Measurements from ENCODE around the gene ASPM.

ASPM gene

DNA sequence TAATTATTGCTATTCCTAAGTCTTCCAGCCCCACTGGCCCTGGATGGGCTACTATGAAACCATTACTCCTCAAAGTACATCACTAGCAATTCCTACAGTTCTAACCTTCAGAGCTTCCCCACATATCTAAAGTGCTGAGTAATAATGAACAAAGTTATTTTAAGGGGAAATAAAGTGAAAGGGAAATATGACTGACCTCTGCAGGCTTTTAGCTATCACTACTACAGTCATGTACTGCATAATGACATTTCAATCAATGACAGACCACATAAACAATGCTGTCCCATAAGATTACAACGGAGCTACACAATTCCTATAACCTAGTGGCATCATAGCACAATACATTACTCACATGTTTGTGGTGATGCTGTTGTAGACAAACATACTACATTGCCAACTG lies 32.5 kb upstream of the ASPM start (continued):
- no peak for TF ChIP-seq ZNF565 (CRISPR knock-in tag; conservative IDR thresholded peaks at IDR 0.05; ENCODE audit: low read depth)

DNA sequence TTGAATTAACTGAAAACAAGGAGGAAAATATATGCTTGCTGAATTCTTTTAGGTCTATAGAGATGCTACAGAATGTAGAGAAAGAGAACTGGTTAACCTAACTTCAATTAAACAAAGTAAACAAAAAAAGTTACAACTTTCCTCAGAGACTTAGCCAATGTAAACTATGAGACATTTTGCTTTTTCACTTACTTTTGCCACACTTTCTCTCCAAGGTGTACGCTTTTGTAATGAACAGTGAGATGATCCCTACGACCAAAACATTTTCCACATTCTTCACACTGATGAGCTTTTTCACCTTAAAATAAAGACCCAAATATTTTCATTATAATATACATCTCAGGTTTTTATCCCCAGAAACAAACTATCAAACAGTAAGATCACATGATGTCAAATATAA lies 28.3 kb upstream of the ASPM start:
- ATAC-seq = no peak
- TF ChIP-seq ZC3H10 (CRISPR knock-in tag; IDR thresholded peaks at IDR 0.05) = no peak
- TF ChIP-seq, protein P1, sequence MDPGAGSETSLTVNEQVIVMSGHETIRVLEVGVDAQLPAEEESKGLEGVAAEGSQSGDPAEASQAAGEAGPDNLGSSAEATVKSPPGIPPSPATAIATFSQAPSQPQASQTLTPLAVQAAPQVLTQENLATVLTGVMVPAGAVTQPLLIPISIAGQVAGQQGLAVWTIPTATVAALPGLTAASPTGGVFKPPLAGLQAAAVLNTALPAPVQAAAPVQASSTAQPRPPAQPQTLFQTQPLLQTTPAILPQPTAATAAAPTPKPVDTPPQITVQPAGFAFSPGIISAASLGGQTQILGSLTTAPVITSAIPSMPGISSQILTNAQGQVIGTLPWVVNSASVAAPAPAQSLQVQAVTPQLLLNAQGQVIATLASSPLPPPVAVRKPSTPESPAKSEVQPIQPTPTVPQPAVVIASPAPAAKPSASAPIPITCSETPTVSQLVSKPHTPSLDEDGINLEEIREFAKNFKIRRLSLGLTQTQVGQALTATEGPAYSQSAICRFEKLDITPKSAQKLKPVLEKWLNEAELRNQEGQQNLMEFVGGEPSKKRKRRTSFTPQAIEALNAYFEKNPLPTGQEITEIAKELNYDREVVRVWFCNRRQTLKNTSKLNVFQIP (CRISPR knock-in tag; IDR thresholded peaks at IDR 0.05; ENCODE audit: borderline replicate concordance, low read depth) = no peak
- TF ChIP-seq, protein P2, sequence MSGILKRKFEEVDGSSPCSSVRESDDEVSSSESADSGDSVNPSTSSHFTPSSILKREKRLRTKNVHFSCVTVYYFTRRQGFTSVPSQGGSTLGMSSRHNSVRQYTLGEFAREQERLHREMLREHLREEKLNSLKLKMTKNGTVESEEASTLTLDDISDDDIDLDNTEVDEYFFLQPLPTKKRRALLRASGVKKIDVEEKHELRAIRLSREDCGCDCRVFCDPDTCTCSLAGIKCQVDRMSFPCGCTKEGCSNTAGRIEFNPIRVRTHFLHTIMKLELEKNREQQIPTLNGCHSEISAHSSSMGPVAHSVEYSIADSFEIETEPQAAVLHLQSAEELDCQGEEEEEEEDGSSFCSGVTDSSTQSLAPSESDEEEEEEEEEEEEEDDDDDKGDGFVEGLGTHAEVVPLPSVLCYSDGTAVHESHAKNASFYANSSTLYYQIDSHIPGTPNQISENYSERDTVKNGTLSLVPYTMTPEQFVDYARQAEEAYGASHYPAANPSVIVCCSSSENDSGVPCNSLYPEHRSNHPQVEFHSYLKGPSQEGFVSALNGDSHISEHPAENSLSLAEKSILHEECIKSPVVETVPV (CRISPR knock-in tag; IDR thresholded peaks at IDR 0.05) = no peak

DNA sequence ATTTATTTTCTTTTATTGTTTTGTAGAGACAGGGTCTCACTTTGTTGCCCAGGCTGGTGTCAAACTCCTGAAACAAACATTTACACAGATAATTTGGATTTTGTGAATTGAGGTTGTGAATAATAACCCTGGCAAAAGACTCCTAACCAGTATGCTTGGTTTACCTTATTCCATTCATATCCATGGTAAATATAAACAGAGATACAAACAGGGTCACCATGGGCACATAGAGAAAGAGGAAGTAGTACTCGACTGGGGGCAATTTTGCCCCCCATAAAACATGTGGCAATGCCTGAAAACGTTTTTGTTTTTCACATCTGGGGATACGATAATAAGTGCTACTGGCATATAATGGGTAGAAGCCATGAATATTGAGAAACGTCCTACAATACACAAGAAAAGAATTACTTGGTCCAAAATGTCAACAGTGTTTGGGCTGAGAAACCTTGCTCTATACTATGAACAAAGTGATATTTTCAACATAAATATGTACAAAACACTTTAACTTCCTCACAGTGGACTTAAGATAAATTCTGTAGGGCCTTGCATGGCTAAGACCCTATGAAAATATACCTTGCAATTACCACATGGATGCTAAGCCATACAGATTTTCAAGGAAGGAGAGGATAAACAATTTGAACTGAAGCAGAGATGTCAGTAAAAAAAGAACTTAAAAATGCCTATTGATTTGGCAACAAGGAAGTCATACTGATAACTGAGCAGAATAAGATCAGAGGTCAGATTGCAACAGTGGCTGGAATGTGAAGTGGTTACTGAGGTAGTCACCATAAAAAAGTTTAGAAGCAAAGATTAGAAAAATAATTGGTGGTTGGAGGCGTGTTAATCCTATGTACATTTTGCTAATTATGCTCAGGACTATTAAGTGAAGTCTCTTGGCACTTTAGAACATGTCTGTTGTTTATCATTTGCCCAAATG lies 27.4 kb upstream of the ASPM start:
- ATAC-seq = no peak
- TF ChIP-seq ZNF70 (CRISPR knock-in tag; IDR thresholded peaks at IDR 0.05) (no peak), SNAI2 (CRISPR knock-in tag; IDR thresholded peaks at IDR 0.05) (no peak), ZNF8 (CRISPR knock-in tag; IDR thresholded peaks at IDR 0.05) (no peak)
- TF ChIP-seq, protein P3, sequence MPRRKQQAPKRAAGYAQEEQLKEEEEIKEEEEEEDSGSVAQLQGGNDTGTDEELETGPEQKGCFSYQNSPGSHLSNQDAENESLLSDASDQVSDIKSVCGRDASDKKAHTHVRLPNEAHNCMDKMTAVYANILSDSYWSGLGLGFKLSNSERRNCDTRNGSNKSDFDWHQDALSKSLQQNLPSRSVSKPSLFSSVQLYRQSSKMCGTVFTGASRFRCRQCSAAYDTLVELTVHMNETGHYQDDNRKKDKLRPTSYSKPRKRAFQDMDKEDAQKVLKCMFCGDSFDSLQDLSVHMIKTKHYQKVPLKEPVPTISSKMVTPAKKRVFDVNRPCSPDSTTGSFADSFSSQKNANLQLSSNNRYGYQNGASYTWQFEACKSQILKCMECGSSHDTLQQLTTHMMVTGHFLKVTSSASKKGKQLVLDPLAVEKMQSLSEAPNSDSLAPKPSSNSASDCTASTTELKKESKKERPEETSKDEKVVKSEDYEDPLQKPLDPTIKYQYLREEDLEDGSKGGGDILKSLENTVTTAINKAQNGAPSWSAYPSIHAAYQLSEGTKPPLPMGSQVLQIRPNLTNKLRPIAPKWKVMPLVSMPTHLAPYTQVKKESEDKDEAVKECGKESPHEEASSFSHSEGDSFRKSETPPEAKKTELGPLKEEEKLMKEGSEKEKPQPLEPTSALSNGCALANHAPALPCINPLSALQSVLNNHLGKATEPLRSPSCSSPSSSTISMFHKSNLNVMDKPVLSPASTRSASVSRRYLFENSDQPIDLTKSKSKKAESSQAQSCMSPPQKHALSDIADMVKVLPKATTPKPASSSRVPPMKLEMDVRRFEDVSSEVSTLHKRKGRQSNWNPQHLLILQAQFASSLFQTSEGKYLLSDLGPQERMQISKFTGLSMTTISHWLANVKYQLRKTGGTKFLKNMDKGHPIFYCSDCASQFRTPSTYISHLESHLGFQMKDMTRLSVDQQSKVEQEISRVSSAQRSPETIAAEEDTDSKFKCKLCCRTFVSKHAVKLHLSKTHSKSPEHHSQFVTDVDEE (CRISPR knock-in tag; IDR thresholded peaks at IDR 0.05) = no peak

DNA sequence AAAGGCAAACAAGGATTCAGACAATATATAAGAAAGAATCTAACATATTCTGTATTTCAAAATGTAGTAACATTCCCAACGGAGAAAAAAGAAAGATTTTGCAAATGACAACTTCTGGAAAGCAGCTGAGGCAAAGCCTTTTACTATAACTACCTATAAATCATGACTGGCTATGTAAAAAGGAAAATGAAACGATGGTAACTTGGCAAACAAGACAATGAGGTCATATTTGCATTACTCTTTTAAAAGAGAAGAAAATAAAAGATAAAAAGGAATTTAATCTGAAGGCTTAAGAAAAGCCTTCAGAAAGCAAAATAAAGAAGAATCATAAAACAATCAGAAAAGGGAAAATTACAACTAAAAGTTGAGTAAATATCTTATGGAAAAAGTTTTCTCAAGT lies 25.1 kb upstream of the ASPM start:
- TF ChIP-seq ZNF8 (CRISPR knock-in tag; IDR thresholded peaks at IDR 0.05) (no peak), ESRRG (CRISPR knock-in tag; IDR thresholded peaks at IDR 0.05) (no peak)
- no peak for ATAC-seq

DNA sequence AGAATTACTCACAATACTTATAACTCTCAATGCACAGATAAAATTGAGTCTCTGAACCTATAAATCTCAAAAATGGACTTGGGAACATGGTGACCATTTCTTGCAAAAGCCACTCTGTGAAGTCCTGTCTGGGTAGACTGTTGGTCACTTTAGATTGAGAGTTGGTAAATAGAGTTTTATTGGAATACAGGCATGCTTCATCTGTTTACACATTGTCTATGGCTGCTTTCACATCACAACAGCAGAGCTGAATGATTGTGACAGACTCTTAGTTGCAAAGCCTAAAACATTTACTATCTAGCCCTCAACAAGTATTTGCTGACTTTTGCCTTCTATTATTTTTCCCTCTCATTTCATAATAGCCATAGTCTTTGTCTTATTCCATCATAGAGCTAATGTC lies 24.1 kb upstream of the ASPM start:
- no peak for ATAC-seq
- no peak for TF ChIP-seq ARNTL (CRISPR knock-in tag; IDR thresholded peaks at IDR 0.05; ENCODE audit: borderline replicate concordance, low read depth)
- TF ChIP-seq ZNF8 (CRISPR knock-in tag; IDR thresholded peaks at IDR 0.05) = no peak
- TF ChIP-seq ESRRG (CRISPR knock-in tag; IDR thresholded peaks at IDR 0.05) = no peak
- no peak for TF ChIP-seq ZNF565 (CRISPR knock-in tag; conservative IDR thresholded peaks at IDR 0.05; ENCODE audit: low read depth)
- TF ChIP-seq, protein P3 (CRISPR knock-in tag; IDR thresholded peaks at IDR 0.05) = no peak
- no peak for TF ChIP-seq ZFP30 (CRISPR knock-in tag; IDR thresholded peaks at IDR 0.05)
- TF ChIP-seq ZC3H10 (CRISPR knock-in tag; IDR thresholded peaks at IDR 0.05) = no peak
- no peak for TF ChIP-seq PPARA (CRISPR knock-in tag; IDR thresholded peaks at IDR 0.05; ENCODE audit: borderline replicate concordance)
- no peak for TF ChIP-seq TOX (CRISPR knock-in tag; IDR thresholded peaks at IDR 0.05; ENCODE audit: borderline replicate concordance)
- TF ChIP-seq, protein P4, sequence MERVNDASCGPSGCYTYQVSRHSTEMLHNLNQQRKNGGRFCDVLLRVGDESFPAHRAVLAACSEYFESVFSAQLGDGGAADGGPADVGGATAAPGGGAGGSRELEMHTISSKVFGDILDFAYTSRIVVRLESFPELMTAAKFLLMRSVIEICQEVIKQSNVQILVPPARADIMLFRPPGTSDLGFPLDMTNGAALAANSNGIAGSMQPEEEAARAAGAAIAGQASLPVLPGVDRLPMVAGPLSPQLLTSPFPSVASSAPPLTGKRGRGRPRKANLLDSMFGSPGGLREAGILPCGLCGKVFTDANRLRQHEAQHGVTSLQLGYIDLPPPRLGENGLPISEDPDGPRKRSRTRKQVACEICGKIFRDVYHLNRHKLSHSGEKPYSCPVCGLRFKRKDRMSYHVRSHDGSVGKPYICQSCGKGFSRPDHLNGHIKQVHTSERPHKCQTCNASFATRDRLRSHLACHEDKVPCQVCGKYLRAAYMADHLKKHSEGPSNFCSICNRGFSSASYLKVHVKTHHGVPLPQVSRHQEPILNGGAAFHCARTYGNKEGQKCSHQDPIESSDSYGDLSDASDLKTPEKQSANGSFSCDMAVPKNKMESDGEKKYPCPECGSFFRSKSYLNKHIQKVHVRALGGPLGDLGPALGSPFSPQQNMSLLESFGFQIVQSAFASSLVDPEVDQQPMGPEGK (CRISPR knock-in tag; IDR thresholded peaks at IDR 0.05; ENCODE audit: borderline replicate concordance) = no peak
- TF ChIP-seq ZFP3 (CRISPR knock-in tag; IDR thresholded peaks at IDR 0.05) = no peak
- no peak for TF ChIP-seq CSDC2 (CRISPR knock-in tag; IDR thresholded peaks at IDR 0.05)
- no peak for TF ChIP-seq RARB (CRISPR knock-in tag; IDR thresholded peaks at IDR 0.05)
- TF ChIP-seq, protein P2 (CRISPR knock-in tag; IDR thresholded peaks at IDR 0.05) = no peak
- TF ChIP-seq BACH2 (CRISPR knock-in tag; IDR thresholded peaks at IDR 0.05; ENCODE audit: borderline replicate concordance) = no peak
- TF ChIP-seq, protein P5, sequence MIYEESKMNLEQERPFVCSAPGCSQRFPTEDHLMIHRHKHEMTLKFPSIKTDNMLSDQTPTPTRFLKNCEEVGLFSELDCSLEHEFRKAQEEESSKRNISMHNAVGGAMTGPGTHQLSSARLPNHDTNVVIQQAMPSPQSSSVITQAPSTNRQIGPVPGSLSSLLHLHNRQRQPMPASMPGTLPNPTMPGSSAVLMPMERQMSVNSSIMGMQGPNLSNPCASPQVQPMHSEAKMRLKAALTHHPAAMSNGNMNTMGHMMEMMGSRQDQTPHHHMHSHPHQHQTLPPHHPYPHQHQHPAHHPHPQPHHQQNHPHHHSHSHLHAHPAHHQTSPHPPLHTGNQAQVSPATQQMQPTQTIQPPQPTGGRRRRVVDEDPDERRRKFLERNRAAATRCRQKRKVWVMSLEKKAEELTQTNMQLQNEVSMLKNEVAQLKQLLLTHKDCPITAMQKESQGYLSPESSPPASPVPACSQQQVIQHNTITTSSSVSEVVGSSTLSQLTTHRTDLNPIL (CRISPR knock-in tag; IDR thresholded peaks at IDR 0.05; ENCODE audit: low read depth) = no peak
- TF ChIP-seq ZNF70 (CRISPR knock-in tag; IDR thresholded peaks at IDR 0.05) = no peak

All from SK-N-SH treated with all-trans-retinoic acid at 6 μM for 48 hours (cell line).